Neural progenitor cell (in vitro differentiated cells): ENCODE measurements around the gene PARS2. TPM values are rescaled to one million over a fixed set of nuclear protein-coding genes. Genes with fewer than 3 reads are reported as not detected.

Experiments used
- DNase-seq: peaks from one replicate; pipeline ENCODE4 v3.0.0-alpha.2; 2016; ENCODE audit warnings: low spot score
- H2AFZ ChIP-seq: fragments of 200-600 bp; sonication (generic); replicated peaks from 2 replicates; pipeline ENCODE4 v1.6.1; 2016; ENCODE audit warnings: antibody characterized with exemption
- H3F3A ChIP-seq: fragments of 200-600 bp; sonication (generic); 2 replicates; pipeline ENCODE4 v1.6.1; 2016; ENCODE audit warnings: antibody characterized with exemption, low read depth
- H3K27ac ChIP-seq: fragments of 200-600 bp; sonication (generic); 2 replicates; pipeline ENCODE4 v1.5.1; 2016; ENCODE audit warnings: mild to moderate bottlenecking
- H3K27me3 ChIP-seq: fragments of 200-600 bp; sonication (generic); 2 replicates; pipeline ENCODE4 v1.6.1; 2016; ENCODE audit warnings: mild to moderate bottlenecking, moderate library complexity
- H3K36me3 ChIP-seq: fragments of 200-600 bp; sonication (generic); 2 replicates; pipeline ENCODE4 v1.5.1; 2016
- H3K4me1 ChIP-seq: fragments of 200-600 bp; sonication (generic); 2 replicates; pipeline ENCODE4 v1.6.1; 2016; ENCODE audit warnings: mixed run types
- H3K4me2 ChIP-seq: fragments of 200-600 bp; sonication (generic); 2 replicates; pipeline ENCODE4 v1.6.1; 2016
- H3K4me3 ChIP-seq: fragments of 200-600 bp; sonication (generic); 2 replicates; pipeline ENCODE4 v1.5.1; 2016
- H3K79me2 ChIP-seq: fragments of 200-600 bp; sonication (generic); 2 replicates; pipeline ENCODE4 v1.6.1; 2016; ENCODE audit warnings: low read depth
- H3K9ac ChIP-seq: fragments of 200-600 bp; sonication (generic); 2 replicates; pipeline ENCODE4 v1.6.1; 2016
- H3K9me3 ChIP-seq: fragments of 200-600 bp; sonication (generic); 2 replicates; pipeline ENCODE4 v1.5.1; 2016; ENCODE audit warnings: low read depth
- H4K20me1 ChIP-seq: fragments of 200-600 bp; sonication (generic); 2 replicates; pipeline ENCODE4 v1.6.1; 2016; ENCODE audit warnings: low read depth
- H3K27ac Mint-ChIP-seq: 3 replicates; pipeline ENCODE4 v1.8.0; 2021; ENCODE audit warnings: mixed read lengths
- H3K27me3 Mint-ChIP-seq: 2 replicates; pipeline ENCODE4 v1.8.0; 2022; ENCODE audit warnings: low read depth, mild to moderate bottlenecking, inconsistent platforms, moderate library complexity, mixed read lengths; ENCODE audit not compliant: insufficient read depth
- H3K36me3 Mint-ChIP-seq: 3 replicates; pipeline ENCODE4 v1.8.0; 2021; ENCODE audit warnings: mixed read lengths
- H3K4me1 Mint-ChIP-seq: 3 replicates; pipeline ENCODE4 v1.8.0; 2021; ENCODE audit warnings: mixed read lengths
- H3K4me3 Mint-ChIP-seq: 3 replicates; pipeline ENCODE4 v1.8.0; 2021; ENCODE audit warnings: mild to moderate bottlenecking, moderate library complexity, mixed read lengths
- H3K9me3 Mint-ChIP-seq: 3 replicates; pipeline ENCODE4 v1.8.0; 2020; ENCODE audit warnings: mixed read lengths
- EZH2 ChIP-seq: fragments of 200-600 bp; sonication (generic); IDR thresholded peaks from 2 replicates; pipeline ENCODE4 v1.6.1; 2017; ENCODE audit warnings: antibody characterized with exemption, mild to moderate bottlenecking, moderate library complexity
- EZH2phosphoT487 ChIP-seq: fragments of 200-600 bp; sonication (generic); IDR thresholded peaks from 2 replicates; pipeline ENCODE4 v1.6.1; 2017; ENCODE audit warnings: antibody characterized with exemption
- total RNA-seq: library from RNA; depleted of rRNA; stranded (reverse); fragments of >200 nt; gene quantifications from 2 replicates; pipeline ENCODE4 v1.2.3, GENCODE V29; 2015; ENCODE audit warnings: low replicate concordance
- TF ChIP-seq, protein P1 (sequence below): fragments of 200-600 bp; sonication (generic); IDR thresholded peaks from 2 replicates; pipeline ENCODE4 v1.5.1; 2017; ENCODE audit warnings: antibody characterized with exemption, mild to moderate bottlenecking

PARS2 gene
- total RNA-seq, 1 donor from 2014 or later: 5.4 TPM

DNA sequence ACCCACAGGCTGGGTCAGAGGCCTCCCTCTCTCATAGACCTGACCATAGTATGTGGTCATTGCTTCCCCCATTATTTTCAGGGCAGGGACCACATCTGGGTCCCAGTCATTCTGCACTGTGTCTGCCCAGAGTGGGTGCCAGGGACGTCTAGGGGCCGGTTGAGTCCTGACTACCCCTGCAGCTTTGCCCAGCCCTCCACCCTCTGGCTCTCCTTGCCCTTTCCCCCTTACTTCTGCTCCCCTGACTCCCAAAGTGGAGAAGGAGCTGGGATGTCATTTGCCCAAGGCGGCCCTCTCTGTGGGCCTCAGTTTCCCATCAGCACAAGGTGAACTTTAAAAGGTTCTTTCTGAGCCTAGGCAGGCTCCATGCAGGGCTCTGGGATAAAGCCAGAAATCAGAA, 41.1 kb upstream of the PARS2 start:
- no peak overlapping the region for H2AFZ ChIP-seq
- peaks cover 4% of the 10 kb centered on the region for H3K27me3 Mint-ChIP-seq
- peaks cover 18% of the 10 kb centered on the region for H3K27me3 ChIP-seq
- H3K27ac ChIP-seq: no peak overlapping the region
- TF ChIP-seq EZH2phosphoT487 (no peak), EZH2 (no peak)
- TF ChIP-seq, protein P1, sequence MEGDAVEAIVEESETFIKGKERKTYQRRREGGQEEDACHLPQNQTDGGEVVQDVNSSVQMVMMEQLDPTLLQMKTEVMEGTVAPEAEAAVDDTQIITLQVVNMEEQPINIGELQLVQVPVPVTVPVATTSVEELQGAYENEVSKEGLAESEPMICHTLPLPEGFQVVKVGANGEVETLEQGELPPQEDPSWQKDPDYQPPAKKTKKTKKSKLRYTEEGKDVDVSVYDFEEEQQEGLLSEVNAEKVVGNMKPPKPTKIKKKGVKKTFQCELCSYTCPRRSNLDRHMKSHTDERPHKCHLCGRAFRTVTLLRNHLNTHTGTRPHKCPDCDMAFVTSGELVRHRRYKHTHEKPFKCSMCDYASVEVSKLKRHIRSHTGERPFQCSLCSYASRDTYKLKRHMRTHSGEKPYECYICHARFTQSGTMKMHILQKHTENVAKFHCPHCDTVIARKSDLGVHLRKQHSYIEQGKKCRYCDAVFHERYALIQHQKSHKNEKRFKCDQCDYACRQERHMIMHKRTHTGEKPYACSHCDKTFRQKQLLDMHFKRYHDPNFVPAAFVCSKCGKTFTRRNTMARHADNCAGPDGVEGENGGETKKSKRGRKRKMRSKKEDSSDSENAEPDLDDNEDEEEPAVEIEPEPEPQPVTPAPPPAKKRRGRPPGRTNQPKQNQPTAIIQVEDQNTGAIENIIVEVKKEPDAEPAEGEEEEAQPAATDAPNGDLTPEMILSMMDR: no peak
- H3K4me3 ChIP-seq: no peak overlapping the region
- H3K27ac Mint-ChIP-seq: no peak overlapping the region
- H3K9me3 ChIP-seq: no peaks in the 10 kb centered on the region
- H3K79me2 ChIP-seq: no peaks in the 10 kb centered on the region
- H3K4me2 ChIP-seq: no peak overlapping the region
- H3K9ac ChIP-seq: no peak overlapping the region
- no peaks in the 10 kb centered on the region for H3K9me3 Mint-ChIP-seq
- H3K4me3 Mint-ChIP-seq: no peak overlapping the region
- H3K4me1 Mint-ChIP-seq: peaks cover 4% of the 10 kb centered on the region
- no peaks in the 10 kb centered on the region for H4K20me1 ChIP-seq
- H3K36me3 ChIP-seq: no peaks in the 10 kb centered on the region
- no peaks in the 10 kb centered on the region for H3K4me1 ChIP-seq
- DNase-seq: no peak
- H3F3A ChIP-seq: no peaks in the 10 kb centered on the region
- no peaks in the 10 kb centered on the region for H3K36me3 Mint-ChIP-seq

DNA sequence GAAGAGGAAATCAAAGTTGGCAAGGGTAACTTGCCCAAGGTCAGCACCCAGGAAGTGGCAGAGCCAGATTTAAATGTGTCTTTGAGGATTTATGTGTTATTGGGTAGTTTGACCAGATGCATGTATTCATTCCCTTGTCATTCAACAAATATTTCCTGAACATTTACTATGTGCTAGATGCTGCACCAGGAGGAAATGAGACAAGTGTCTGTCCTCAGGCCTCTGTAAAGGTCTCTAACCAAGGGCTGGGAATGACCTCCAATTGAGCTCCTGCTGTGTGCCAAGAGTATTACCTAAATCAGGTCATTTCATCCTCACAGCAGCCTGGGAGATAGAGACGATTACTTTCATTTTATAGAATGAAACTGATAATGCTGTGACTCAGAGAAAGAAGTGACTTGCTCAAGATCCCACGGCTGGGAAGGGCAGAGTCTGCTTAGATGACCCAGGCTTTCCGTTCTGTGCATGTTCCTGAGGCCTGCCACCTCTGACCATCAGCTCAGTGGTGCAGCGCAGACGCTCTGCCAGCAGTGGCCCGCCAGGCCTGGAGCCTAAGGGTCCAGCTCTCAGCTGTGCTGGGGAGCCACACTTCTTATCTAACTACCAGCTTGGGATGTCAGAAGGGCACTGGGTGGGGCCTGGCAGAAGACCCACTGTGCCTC, 40.3 kb upstream of the PARS2 start:
- TF ChIP-seq EZH2phosphoT487 (no peak), EZH2 (no peak)
- TF ChIP-seq, protein P1: no peak
- no peaks in the 10 kb centered on the region for H3K79me2 ChIP-seq
- H2AFZ ChIP-seq: no peak overlapping the region
- H3K36me3 ChIP-seq: no peaks in the 10 kb centered on the region
- Mint-ChIP-seq H3K27me3 (peaks cover 4% of the 10 kb centered on the region), H3K9me3 (no peaks in the 10 kb centered on the region), H3K4me3 (peak overlapping the region; percentile 28), H3K27ac (no peak overlapping the region), H3K36me3 (no peaks in the 10 kb centered on the region), H3K4me1 (peaks cover 4% of the 10 kb centered on the region)
- H4K20me1 ChIP-seq: no peaks in the 10 kb centered on the region
- no peak overlapping the region for H3K4me2 ChIP-seq
- H3K27me3 ChIP-seq: peaks cover 27% of the 10 kb centered on the region
- no peak overlapping the region for H3K9ac ChIP-seq
- no peak overlapping the region for H3K27ac ChIP-seq
- H3K9me3 ChIP-seq: no peaks in the 10 kb centered on the region
- DNase-seq: no peak
- H3F3A ChIP-seq: no peaks in the 10 kb centered on the region
- no peak overlapping the region for H3K4me3 ChIP-seq
- H3K4me1 ChIP-seq: no peaks in the 10 kb centered on the region

DNA sequence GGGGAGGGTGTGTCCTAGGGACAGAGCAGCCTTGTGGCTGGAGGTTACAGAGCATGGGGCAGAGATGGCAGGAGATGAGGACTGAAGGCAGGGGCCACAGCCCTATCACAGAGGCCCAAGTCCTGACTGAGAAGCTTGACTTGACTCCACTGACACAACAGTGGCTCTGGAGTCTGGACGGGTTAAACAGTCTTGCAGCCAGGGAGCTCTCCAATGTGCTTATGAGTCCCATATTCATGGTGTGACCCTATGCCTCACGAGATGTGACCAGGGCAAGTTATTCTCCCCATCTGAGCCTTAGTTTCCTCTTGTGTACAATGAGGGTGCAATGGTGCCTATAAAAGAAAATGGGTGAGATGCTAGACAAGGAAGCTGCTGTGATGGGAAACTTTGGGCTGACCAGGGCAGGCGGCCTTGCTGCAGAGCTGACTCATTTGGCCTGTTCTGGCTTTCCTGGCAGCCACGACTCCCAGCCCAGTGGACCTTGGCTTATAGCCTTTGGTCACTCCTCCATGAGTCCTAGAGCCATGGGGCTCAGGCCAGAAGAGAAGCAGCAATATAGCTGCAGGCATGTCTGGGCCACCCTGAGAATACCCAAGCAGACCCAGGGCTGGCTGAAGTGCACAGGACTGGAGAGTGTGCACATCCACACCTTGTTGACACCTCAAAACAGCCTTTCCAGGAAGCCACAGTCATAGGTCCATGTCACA, 39.6 kb upstream of the PARS2 start:
- Histone ChIP-seq H3K27ac (no peak overlapping the region), H3K9me3 (no peaks in the 10 kb centered on the region), H3K4me2 (no peak overlapping the region), H4K20me1 (no peaks in the 10 kb centered on the region), H3K79me2 (no peaks in the 10 kb centered on the region), H3F3A (no peaks in the 10 kb centered on the region), H3K9ac (no peak overlapping the region), H3K27me3 (peaks cover 27% of the 10 kb centered on the region), H3K4me1 (no peaks in the 10 kb centered on the region), H2AFZ (no peak overlapping the region), H3K4me3 (no peak overlapping the region), H3K36me3 (no peaks in the 10 kb centered on the region)
- Mint-ChIP-seq H3K27me3 (peaks cover 4% of the 10 kb centered on the region), H3K36me3 (no peaks in the 10 kb centered on the region), H3K4me3 (peak overlapping the region; percentile 28), H3K9me3 (no peaks in the 10 kb centered on the region), H3K4me1 (peaks cover 4% of the 10 kb centered on the region), H3K27ac (no peak overlapping the region)
- no peak for DNase-seq
- no peak for TF ChIP-seq EZH2phosphoT487
- TF ChIP-seq, protein P1: no peak
- TF ChIP-seq EZH2: no peak
